Vagina (tissue), 2 donors: ENCODE data around the gene HIVEP2.

ENCODE experiments used
- POLR2A ChIP-seq, 2 donors: fragments of 450-650 bp; IDR thresholded peaks; one replicate each; pipeline ENCODE4 v1.6.1; 2017; ENCODE audit warnings: antibody characterized with exemption in 2 of 2, mild to moderate bottlenecking in 2 of 2, moderate library complexity in 2 of 2
- POLR2AphosphoS5 ChIP-seq, 2 donors: sonication (generic); formaldehyde crosslinking; IDR thresholded peaks; one replicate each; pipeline ENCODE4 v1.9.0; 2017; ENCODE audit warnings: antibody characterized with exemption in 2 of 2, mild to moderate bottlenecking in 2 of 2, low read depth in 1 of 2; ENCODE audit not compliant: insufficient read depth in 1 of 2
- TF ChIP-seq, protein P1 (sequence below), 3 experiments: fragments of 450-650 bp in 2 of 3; fragments of 200-600 bp in 1 of 3; sonication (generic) in 1 of 3; IDR thresholded peaks; one replicate each; pipeline ENCODE4 v1.5.1; 2017 to 2019; ENCODE audit warnings: antibody characterized with exemption in 3 of 3, mild to moderate bottlenecking in 2 of 3, moderate library complexity in 2 of 3

DNA sequence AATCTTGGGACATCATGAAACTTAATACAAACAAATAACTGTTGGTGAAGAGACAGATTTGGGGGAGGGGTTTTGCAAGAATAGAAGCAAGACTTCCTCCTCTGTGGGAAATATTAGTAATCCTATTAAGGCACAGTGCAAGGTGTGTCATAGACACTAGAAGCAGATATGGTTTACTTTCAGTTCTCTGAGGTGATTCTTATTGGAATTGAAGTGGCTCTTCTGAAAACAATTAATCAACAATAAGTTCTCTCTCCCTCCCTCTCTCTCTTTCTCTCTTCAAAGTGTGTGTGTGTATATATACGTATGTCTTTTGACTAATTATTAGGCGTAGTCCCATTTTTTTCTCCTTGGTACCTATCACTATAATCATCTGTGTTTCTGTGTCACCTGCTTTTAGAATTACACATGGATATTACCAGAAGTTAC is 99.8 kb downstream of the HIVEP2 start:
- TF ChIP-seq POLR2AphosphoS5 (IDR thresholded peaks at IDR 0.05; ENCODE audit: insufficient read depth in 1 of 2, low read depth in 1 of 2) (no peak), POLR2A (IDR thresholded peaks at IDR 0.05) (no peak)
- TF ChIP-seq, protein P1, sequence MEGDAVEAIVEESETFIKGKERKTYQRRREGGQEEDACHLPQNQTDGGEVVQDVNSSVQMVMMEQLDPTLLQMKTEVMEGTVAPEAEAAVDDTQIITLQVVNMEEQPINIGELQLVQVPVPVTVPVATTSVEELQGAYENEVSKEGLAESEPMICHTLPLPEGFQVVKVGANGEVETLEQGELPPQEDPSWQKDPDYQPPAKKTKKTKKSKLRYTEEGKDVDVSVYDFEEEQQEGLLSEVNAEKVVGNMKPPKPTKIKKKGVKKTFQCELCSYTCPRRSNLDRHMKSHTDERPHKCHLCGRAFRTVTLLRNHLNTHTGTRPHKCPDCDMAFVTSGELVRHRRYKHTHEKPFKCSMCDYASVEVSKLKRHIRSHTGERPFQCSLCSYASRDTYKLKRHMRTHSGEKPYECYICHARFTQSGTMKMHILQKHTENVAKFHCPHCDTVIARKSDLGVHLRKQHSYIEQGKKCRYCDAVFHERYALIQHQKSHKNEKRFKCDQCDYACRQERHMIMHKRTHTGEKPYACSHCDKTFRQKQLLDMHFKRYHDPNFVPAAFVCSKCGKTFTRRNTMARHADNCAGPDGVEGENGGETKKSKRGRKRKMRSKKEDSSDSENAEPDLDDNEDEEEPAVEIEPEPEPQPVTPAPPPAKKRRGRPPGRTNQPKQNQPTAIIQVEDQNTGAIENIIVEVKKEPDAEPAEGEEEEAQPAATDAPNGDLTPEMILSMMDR (IDR thresholded peaks at IDR 0.05): no peak
